Neural cell (in vitro differentiated cells): ENCODE results near the gene PPARGC1A. TPM values are rescaled to one million over a fixed set of nuclear protein-coding genes. Genes with fewer than 3 reads are reported as not detected.
A peak's percentile ranks its signal among the peaks of the same experiment; 100 is the strongest.

Source experiments
- H2AFZ ChIP-seq: fragments of 200-600, 300-800 bp; sonication (generic), shearing (Covaris generic); 2 replicates; pipeline ENCODE4 v1.6.0; 2014; ENCODE audit warnings: low read depth, mild to moderate bottlenecking, antibody characterized with exemption, low read length, moderate library complexity
- H3F3A ChIP-seq: fragments of 200-600 bp; shearing (Covaris generic); 2 replicates; pipeline ENCODE4 v1.6.1; 2016; ENCODE audit warnings: mild to moderate bottlenecking, moderate library complexity, mixed read lengths, antibody characterized with exemption, low read length; ENCODE audit not compliant: insufficient read depth, poor library complexity, severe bottlenecking
- H3K27ac ChIP-seq: fragments of 200-600, 300-800 bp; sonication (generic), shearing (Covaris generic); 2 replicates; pipeline ENCODE4 v1.5.1; 2014; ENCODE audit warnings: mild to moderate bottlenecking, low read length, moderate library complexity
- H3K27me3 ChIP-seq: fragments of 300-800, 200-600 bp; sonication (generic), shearing (Covaris generic); 2 replicates; pipeline ENCODE4 v1.6.0; 2014; ENCODE audit warnings: mild to moderate bottlenecking, low read depth, low read length, moderate library complexity; ENCODE audit not compliant: insufficient read depth
- H3K36me3 ChIP-seq: fragments of 300-800, 200-600 bp; sonication (generic), shearing (Covaris generic); 2 replicates; pipeline ENCODE4 v1.5.1; 2014; ENCODE audit warnings: mild to moderate bottlenecking, antibody characterized with exemption, low read length, moderate library complexity; ENCODE audit not compliant: insufficient read depth
- H3K4me2 ChIP-seq: fragments of 300-800, 200-600 bp; sonication (generic), shearing (Covaris generic); 2 replicates; pipeline ENCODE4 v1.6.0; 2014; ENCODE audit warnings: mild to moderate bottlenecking, low read length
- H3K4me3 ChIP-seq: fragments of 300-800, 200-600 bp; sonication (generic), shearing (Covaris generic); 2 replicates; pipeline ENCODE4 v1.5.1; 2014; ENCODE audit warnings: mild to moderate bottlenecking, low read length, moderate library complexity
- H3K79me2 ChIP-seq: fragments of 200-600 bp; shearing (Covaris generic); replicated peaks from 2 replicates; pipeline ENCODE4 v1.6.0; 2014; ENCODE audit warnings: mild to moderate bottlenecking, low read length, moderate library complexity; ENCODE audit not compliant: insufficient read depth
- H3K9ac ChIP-seq: fragments of 300-800, 200-600 bp; sonication (generic), shearing (Covaris generic); 2 replicates; pipeline ENCODE4 v1.6.1; 2016; ENCODE audit warnings: mild to moderate bottlenecking, low read length, mixed read lengths
- H3K9me2 ChIP-seq: fragments of 200-600 bp; shearing (Covaris generic); 2 replicates; pipeline ENCODE4 v1.6.1; 2016; ENCODE audit warnings: mild to moderate bottlenecking, low read length, mixed read lengths; ENCODE audit not compliant: insufficient read depth
- H3K9me3 ChIP-seq: fragments of 200-600, 300-800 bp; sonication (generic), shearing (Covaris generic); 2 replicates; pipeline ENCODE4 v1.6.1; 2016; ENCODE audit warnings: mild to moderate bottlenecking, mixed run types, low read length, moderate library complexity, mixed read lengths
- H4K20me1 ChIP-seq: fragments of 200-600 bp; shearing (Covaris generic); 2 replicates; pipeline ENCODE4 v1.6.1; 2016; ENCODE audit warnings: mild to moderate bottlenecking, mixed run types; ENCODE audit not compliant: insufficient read depth
- CTCF ChIP-seq: fragments of 450-650 bp; IDR thresholded peaks from 2 replicates; pipeline ENCODE4 v1.5.1; 2014; ENCODE audit warnings: antibody characterized with exemption, mild to moderate bottlenecking, moderate library complexity; ENCODE audit not compliant: poor library complexity, severe bottlenecking
- EP300 ChIP-seq: fragments of 450-650 bp; conservative IDR thresholded peaks from 2 replicates; pipeline ENCODE4 v1.6.1; 2014; ENCODE audit warnings: antibody characterized with exemption, mild to moderate bottlenecking, moderate library complexity; ENCODE audit not compliant: poor library complexity, severe bottlenecking
- EZH2 ChIP-seq: fragments of 200-600, 300-800 bp; shearing (Covaris generic), sonication (generic); IDR thresholded peaks from 2 replicates; pipeline ENCODE4 v1.6.1; 2014; ENCODE audit warnings: antibody characterized with exemption, low read length, borderline replicate concordance, mild to moderate bottlenecking; ENCODE audit not compliant: insufficient read depth, poor library complexity, severe bottlenecking
- MXI1 ChIP-seq: fragments of 450-650 bp; conservative IDR thresholded peaks from 2 replicates; pipeline ENCODE4 v1.6.1; 2014; ENCODE audit warnings: antibody characterized with exemption, mild to moderate bottlenecking; ENCODE audit not compliant: poor library complexity, severe bottlenecking
- POLR2AphosphoS5 ChIP-seq: IDR thresholded peaks from 2 replicates; pipeline ENCODE4 v1.6.1; 2012
- RAD21 ChIP-seq: fragments of 450-650 bp; conservative IDR thresholded peaks from 2 replicates; pipeline ENCODE4 v1.6.1; 2014; ENCODE audit warnings: antibody characterized with exemption, mild to moderate bottlenecking, moderate library complexity
- REST ChIP-seq: IDR thresholded peaks from 2 replicates; pipeline ENCODE4 v1.6.1; 2012; ENCODE audit warnings: borderline replicate concordance
- SMC3 ChIP-seq: fragments of 450-650 bp; conservative IDR thresholded peaks from 2 replicates; pipeline ENCODE4 v1.6.1; 2014; ENCODE audit warnings: antibody characterized with exemption, mild to moderate bottlenecking, moderate library complexity; ENCODE audit not compliant: poor library complexity
- TAF1 ChIP-seq: IDR thresholded peaks from 2 replicates; pipeline ENCODE4 v1.6.1; 2012; ENCODE audit warnings: low read depth
- polyA plus RNA-seq: library from polyadenylated mRNA; depleted of rRNA; stranded (reverse); fragments of >200 nt; gene quantifications from 2 replicates; pipeline ENCODE4 v1.2.3, GENCODE V29; 2014

PPARGC1A gene
- polyA plus RNA-seq, 1 donor from 2014 or later = 7.2 TPM

- H3K36me3 ChIP-seq = no peaks in the 10 kb centered on the region
- no peak overlapping the region for H3K4me3 ChIP-seq
- TF ChIP-seq SMC3 (no peak), CTCF (no peak), RAD21 (no peak), MXI1 (no peak), REST (no peak), EP300 (no peak)
- H2AFZ ChIP-seq = no peak overlapping the region
- no peaks in the 10 kb centered on the region for H3K9me2 ChIP-seq
- H3F3A ChIP-seq = no peaks in the 10 kb centered on the region
- H3K79me2 ChIP-seq = no peaks in the 10 kb centered on the region
- H4K20me1 ChIP-seq = no peaks in the 10 kb centered on the region
- H3K4me2 ChIP-seq = no peak overlapping the region
- H3K27me3 ChIP-seq = no peaks in the 10 kb centered on the region
- no peak overlapping the region for H3K9ac ChIP-seq
- no peak overlapping the region for H3K27ac ChIP-seq
- no peaks in the 10 kb centered on the region for H3K9me3 ChIP-seq
Measured at GRCh38 chr4:23894021-23894420, 4.2 kb upstream of the PPARGC1A start.

GRCh38 chr4:23891064-23891421, 1.2 kb upstream of the PPARGC1A start:
- H3F3A ChIP-seq = no peaks in the 10 kb centered on the region
- no peak overlapping the region for H3K4me3 ChIP-seq
- H3K27me3 ChIP-seq = no peaks in the 10 kb centered on the region
- peak overlapping the region; percentile 55 for H3K9ac ChIP-seq
- no peak overlapping the region for H3K27ac ChIP-seq
- no peak overlapping the region for H3K4me2 ChIP-seq
- no peaks in the 10 kb centered on the region for H3K36me3 ChIP-seq
- no peaks in the 10 kb centered on the region for H3K9me3 ChIP-seq
- TF ChIP-seq REST (no peak), SMC3 (no peak), TAF1 (no peak), RAD21 (no peak), MXI1 (no peak), POLR2AphosphoS5 (no peak), EZH2 (no peak), EP300 (no peak), CTCF (no peak)
- H4K20me1 ChIP-seq = no peaks in the 10 kb centered on the region
- H3K9me2 ChIP-seq = no peaks in the 10 kb centered on the region
- no peaks in the 10 kb centered on the region for H3K79me2 ChIP-seq
- H2AFZ ChIP-seq = no peak overlapping the region
